Measurements from ENCODE around the gene NXPE3.

- TF ChIP-seq, protein P1, sequence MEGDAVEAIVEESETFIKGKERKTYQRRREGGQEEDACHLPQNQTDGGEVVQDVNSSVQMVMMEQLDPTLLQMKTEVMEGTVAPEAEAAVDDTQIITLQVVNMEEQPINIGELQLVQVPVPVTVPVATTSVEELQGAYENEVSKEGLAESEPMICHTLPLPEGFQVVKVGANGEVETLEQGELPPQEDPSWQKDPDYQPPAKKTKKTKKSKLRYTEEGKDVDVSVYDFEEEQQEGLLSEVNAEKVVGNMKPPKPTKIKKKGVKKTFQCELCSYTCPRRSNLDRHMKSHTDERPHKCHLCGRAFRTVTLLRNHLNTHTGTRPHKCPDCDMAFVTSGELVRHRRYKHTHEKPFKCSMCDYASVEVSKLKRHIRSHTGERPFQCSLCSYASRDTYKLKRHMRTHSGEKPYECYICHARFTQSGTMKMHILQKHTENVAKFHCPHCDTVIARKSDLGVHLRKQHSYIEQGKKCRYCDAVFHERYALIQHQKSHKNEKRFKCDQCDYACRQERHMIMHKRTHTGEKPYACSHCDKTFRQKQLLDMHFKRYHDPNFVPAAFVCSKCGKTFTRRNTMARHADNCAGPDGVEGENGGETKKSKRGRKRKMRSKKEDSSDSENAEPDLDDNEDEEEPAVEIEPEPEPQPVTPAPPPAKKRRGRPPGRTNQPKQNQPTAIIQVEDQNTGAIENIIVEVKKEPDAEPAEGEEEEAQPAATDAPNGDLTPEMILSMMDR (IDR thresholded peaks at IDR 0.05; ENCODE audit: control extremely low read depth in 1 of 3, insufficient read depth in 1 of 3, low read depth in 1 of 3, low read length in 3 of 3), result no peak
- TF ChIP-seq POLR2A (IDR thresholded peaks at IDR 0.05; ENCODE audit: control extremely low read depth in 1 of 2, low read depth in 2 of 2, low read length in 2 of 2), result no peak
- TF ChIP-seq CTBP2 (IDR thresholded peaks at IDR 0.05; ENCODE audit: borderline replicate concordance, insufficient read depth, insufficient read length, low read length), result no peak
- TF ChIP-seq GTF2F1 (IDR thresholded peaks at IDR 0.05; ENCODE audit: borderline replicate concordance, low read depth, low read length), result no peak
- no peak for TF ChIP-seq SP2 (IDR thresholded peaks at IDR 0.05; ENCODE audit: low read length)
- no peak for TF ChIP-seq TAF7 (optimal IDR thresholded peaks at IDR 0.05; ENCODE audit: borderline replicate concordance, low read depth, low read length)
- TF ChIP-seq, protein P2, sequence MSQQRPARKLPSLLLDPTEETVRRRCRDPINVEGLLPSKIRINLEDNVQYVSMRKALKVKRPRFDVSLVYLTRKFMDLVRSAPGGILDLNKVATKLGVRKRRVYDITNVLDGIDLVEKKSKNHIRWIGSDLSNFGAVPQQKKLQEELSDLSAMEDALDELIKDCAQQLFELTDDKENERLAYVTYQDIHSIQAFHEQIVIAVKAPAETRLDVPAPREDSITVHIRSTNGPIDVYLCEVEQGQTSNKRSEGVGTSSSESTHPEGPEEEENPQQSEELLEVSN (IDR thresholded peaks at IDR 0.05), result no peak
- TF ChIP-seq POLR2AphosphoS5 (IDR thresholded peaks at IDR 0.05; ENCODE audit: low read depth, low read length), result no peak
- TF ChIP-seq, protein P3, sequence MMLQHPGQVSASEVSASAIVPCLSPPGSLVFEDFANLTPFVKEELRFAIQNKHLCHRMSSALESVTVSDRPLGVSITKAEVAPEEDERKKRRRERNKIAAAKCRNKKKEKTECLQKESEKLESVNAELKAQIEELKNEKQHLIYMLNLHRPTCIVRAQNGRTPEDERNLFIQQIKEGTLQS (IDR thresholded peaks at IDR 0.05; ENCODE audit: insufficient read depth, low read depth, low read length), result no peak
- no peak for TF ChIP-seq MAFK (IDR thresholded peaks at IDR 0.05; ENCODE audit: low read depth, low read length)
Measured at GRCh38 chr3:101876142-101876541, 97.1 kb downstream of the NXPE3 start.
